Measurements from ENCODE around the gene SNN. TPM values are rescaled to one million over a fixed set of nuclear protein-coding genes. Genes with fewer than 3 reads are reported as not detected.

Gene SNN
- total RNA-seq, 4 donors from 2014 or later = 31.5 to 50.6 (median 36.3) TPM

GRCh38 chr16:11706180-11706742 lies 38.0 kb downstream of the SNN start:
- WGBS, 2 donors = 87 to 99% methylated on average over 2 to 3 of the region's 5 CpGs
- H3K4me3 ChIP-seq (replicated peaks in 1 of 3) = no peak overlapping the region
- intact Hi-C loops (cut with DNase I) = no loop called here
- H3K4me1 ChIP-seq = peaks cover 29 to 39% of the 10 kb centered on the region in 2 donors
- TF ChIP-seq POLR2A (IDR thresholded peaks at IDR 0.05) (no peak), CTCF (IDR thresholded peaks at IDR 0.05) (no peak)
- H3K27me3 ChIP-seq = no peaks in the 10 kb centered on the region
- H3K36me3 ChIP-seq = peaks cover 0 to 3% of the 10 kb centered on the region in 2 donors
- peak overlapping the region in 2 of 3 donors; percentile 4 to 21 for H3K27ac ChIP-seq
- DNase-seq = peak; percentile 34 to 39
- H3K9me3 ChIP-seq = no peaks in the 10 kb centered on the region

- intact Hi-C loops (cut with DNase I) = no loop called here
- no peaks in the 10 kb centered on the region for H3K9me3 ChIP-seq
- WGBS, 2 donors = 94 to 96% methylated on average over 4 of the region's 4 CpGs
- H3K4me3 ChIP-seq (replicated peaks in 1 of 3) = no peak overlapping the region
- TF ChIP-seq CTCF (IDR thresholded peaks at IDR 0.05) = no peak
- no peak for TF ChIP-seq POLR2A (IDR thresholded peaks at IDR 0.05)
- peaks cover 0 to 3% of the 10 kb centered on the region in 2 donors for H3K36me3 ChIP-seq
- peaks cover 40 to 50% of the 10 kb centered on the region in 2 donors for H3K4me1 ChIP-seq
- H3K27me3 ChIP-seq = no peaks in the 10 kb centered on the region
- H3K27ac ChIP-seq = peak overlapping the region in 2 of 3 donors; percentile 8 to 17
- DNase-seq = no peak
Measured at GRCh38 chr16:11707679-11708197, 39.5 kb downstream of the SNN start.

GRCh38 chr16:11708421-11708820 lies 40.2 kb downstream of the SNN start:
- 95% methylated on average over 1 of the region's 1 CpG for WGBS, 2 donors
- Histone ChIP-seq H3K27me3 (no peaks in the 10 kb centered on the region), H3K4me1 (peaks cover 40 to 50% of the 10 kb centered on the region in 2 donors), H3K27ac (peak overlapping the region; percentile 28 to 44 (median 32)), H3K36me3 (peaks cover 0 to 3% of the 10 kb centered on the region in 2 donors), H3K9me3 (no peaks in the 10 kb centered on the region), H3K4me3 (replicated peaks in 1 of 3) (no peak overlapping the region)
- intact Hi-C loops (cut with DNase I) = no loop called here
- TF ChIP-seq POLR2A (IDR thresholded peaks at IDR 0.05) = no peak
- TF ChIP-seq CTCF (IDR thresholded peaks at IDR 0.05) = no peak
- no peak for DNase-seq

GRCh38 chr16:11711662-11712061 lies 43.4 kb downstream of the SNN start:
- WGBS, 2 donors = 82 to 84% methylated on average over 4 of the region's 4 CpGs
- intact Hi-C loops (cut with DNase I) = loop anchor here (5.0 kb wide), 1 partner anchor 314 kb away; no protein-coding TSS in a partner anchor
- Histone ChIP-seq H3K27ac (peak overlapping the region; percentile 50 to 87 (median 80)), H3K4me1 (peaks cover 40 to 55% of the 10 kb centered on the region in 2 donors), H3K4me3 (replicated peaks in 1 of 3) (no peak overlapping the region), H3K36me3 (no peaks in the 10 kb centered on the region), H3K9me3 (no peaks in the 10 kb centered on the region), H3K27me3 (no peaks in the 10 kb centered on the region)
- no peak for DNase-seq
- TF ChIP-seq CTCF (IDR thresholded peaks at IDR 0.05) (no peak), POLR2A (IDR thresholded peaks at IDR 0.05) (no peak)

GRCh38 chr16:11712122-11712521 lies 43.9 kb downstream of the SNN start:
- no peak for DNase-seq
- Histone ChIP-seq H3K9me3 (no peaks in the 10 kb centered on the region), H3K36me3 (no peaks in the 10 kb centered on the region), H3K27me3 (no peaks in the 10 kb centered on the region), H3K4me3 (replicated peaks in 1 of 3) (no peak overlapping the region), H3K4me1 (peaks cover 41 to 58% of the 10 kb centered on the region in 2 donors), H3K27ac (peak overlapping the region; percentile 50 to 87 (median 80))
- no peak for TF ChIP-seq CTCF (IDR thresholded peaks at IDR 0.05)
- no peak for TF ChIP-seq POLR2A (IDR thresholded peaks at IDR 0.05)
- 95 to 97% methylated on average over 3 of the region's 3 CpGs for WGBS, 2 donors
- intact Hi-C loops (cut with DNase I) = loop anchor here (5.0 kb wide), 1 partner anchor 315 kb away; no protein-coding TSS in a partner anchor
